ENCODE measurements around the gene NYAP2. TPM values are rescaled to one million over a fixed set of nuclear protein-coding genes. Genes with fewer than 3 reads are reported as not detected.

NYAP2 gene
- total RNA-seq, 2 experiments from 2014 or later, result not detected

DNA sequence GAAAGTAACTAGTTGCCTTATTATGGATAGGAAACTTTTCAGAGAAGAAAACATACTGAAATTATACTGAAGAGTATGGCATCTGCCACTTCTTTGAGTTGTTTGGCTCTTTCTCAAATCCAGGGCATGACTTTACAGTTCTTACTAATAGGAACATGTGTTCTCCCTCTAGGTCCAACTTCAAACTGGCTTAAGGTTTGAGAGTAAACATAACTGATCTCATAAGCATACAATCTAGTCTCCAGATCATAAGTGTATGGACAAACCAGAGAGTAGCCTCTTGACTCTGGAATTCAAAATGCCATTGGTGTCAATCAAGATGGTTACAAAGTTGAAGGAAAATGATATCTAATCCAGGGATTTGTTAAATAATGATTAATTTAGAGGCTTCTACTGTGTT lies 101.5 kb downstream of the NYAP2 start:
- no peak overlapping the region for H3K27ac Mint-ChIP-seq
- H3K9me3 Mint-ChIP-seq, result no peaks in the 10 kb centered on the region
- no peak overlapping the region for H3K4me3 Mint-ChIP-seq
- H3K4me1 Mint-ChIP-seq, result no peaks in the 10 kb centered on the region
- POLR2A ChIA-PET, result no interaction called here
- no peaks in the 10 kb centered on the region for H3K36me3 Mint-ChIP-seq (ENCODE audit: low read depth)
- peaks cover 17% of the 10 kb centered on the region for H3K27me3 Mint-ChIP-seq
- no peak for DNase-seq
- CTCF ChIA-PET, result interaction anchor here (0.6 kb wide), 1 partner anchor 976 kb away, joined by 3 read pairs; no protein-coding TSS in a partner anchor

DNA sequence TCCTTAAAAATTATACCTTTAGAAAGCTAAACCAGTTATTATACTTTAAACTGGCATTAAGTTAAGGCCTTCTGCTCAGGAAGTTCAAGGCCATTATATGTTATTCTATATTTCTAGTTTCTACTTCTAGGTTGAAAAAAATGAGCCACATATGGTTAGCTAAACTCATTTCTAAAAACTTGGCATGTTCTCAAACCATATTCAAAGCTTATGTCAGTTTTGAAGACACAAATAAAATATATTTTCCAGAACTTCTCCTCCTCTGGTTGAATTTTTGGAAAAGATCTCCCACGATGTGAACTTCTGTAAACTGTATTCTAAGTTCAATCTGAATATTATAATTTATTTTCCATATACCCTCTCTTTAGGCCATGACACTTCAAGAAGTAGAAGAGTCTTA lies 103.5 kb downstream of the NYAP2 start:
- POLR2A ChIA-PET, result no interaction called here
- no peak for DNase-seq
- CTCF ChIA-PET, result no interaction called here
- Mint-ChIP-seq H3K36me3 (ENCODE audit: low read depth) (no peaks in the 10 kb centered on the region), H3K4me3 (no peak overlapping the region), H3K27ac (no peak overlapping the region), H3K9me3 (no peaks in the 10 kb centered on the region), H3K27me3 (peaks cover 17% of the 10 kb centered on the region), H3K4me1 (no peaks in the 10 kb centered on the region)

DNA sequence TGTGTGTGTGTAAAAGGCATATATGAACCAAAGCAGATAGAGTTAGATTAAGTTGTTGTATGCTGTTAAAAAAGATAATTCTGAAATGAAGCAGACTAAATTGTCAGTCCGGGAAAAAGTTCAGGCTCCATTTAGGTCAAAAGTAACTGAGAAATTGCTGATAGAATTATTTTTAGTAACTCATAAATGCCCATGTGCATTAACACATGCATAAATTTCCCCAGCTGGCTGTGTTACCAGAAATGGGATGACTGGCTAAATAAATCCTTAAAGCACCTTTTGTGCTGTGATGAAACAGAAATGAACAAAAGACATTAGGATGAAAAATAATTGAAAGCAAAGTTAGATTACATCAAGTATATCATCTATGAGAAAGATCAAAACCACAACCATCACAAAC lies 111.3 kb downstream of the NYAP2 start:
- DNase-seq, result no peak
- H3K9me3 Mint-ChIP-seq, result no peaks in the 10 kb centered on the region
- no peak overlapping the region for H3K27ac Mint-ChIP-seq
- no peaks in the 10 kb centered on the region for H3K36me3 Mint-ChIP-seq (ENCODE audit: low read depth)
- ChIA-PET CTCF (no interaction called here), POLR2A (no interaction called here)
- no peak overlapping the region for H3K4me3 Mint-ChIP-seq
- no peaks in the 10 kb centered on the region for H3K27me3 Mint-ChIP-seq
- H3K4me1 Mint-ChIP-seq, result no peaks in the 10 kb centered on the region

DNA sequence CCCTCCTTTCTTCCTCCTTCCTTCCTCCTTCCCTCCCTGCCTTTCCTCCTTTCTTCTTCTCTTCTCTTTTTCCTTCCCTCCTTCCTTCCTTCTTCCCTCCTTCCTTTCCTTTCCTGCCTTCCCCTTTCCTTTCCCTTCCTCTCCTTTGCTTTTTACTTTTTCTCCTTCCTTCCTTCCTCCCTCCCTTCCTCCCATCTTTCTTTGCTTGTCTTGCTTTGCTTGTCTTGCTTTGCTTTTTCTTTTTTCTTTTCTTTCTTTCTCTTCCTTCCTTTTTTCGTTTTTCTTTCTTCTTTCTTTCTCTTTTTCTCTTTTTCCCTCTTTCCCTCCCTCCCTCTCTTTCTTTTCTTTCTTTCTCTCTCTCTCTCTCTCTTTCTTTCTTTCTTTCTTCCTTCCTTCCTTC lies 113.0 kb downstream of the NYAP2 start:
- Mint-ChIP-seq H3K9me3 (no peaks in the 10 kb centered on the region), H3K4me1 (no peaks in the 10 kb centered on the region), H3K4me3 (no peak overlapping the region), H3K36me3 (ENCODE audit: low read depth) (no peaks in the 10 kb centered on the region), H3K27me3 (no peaks in the 10 kb centered on the region), H3K27ac (no peak overlapping the region)
- ChIA-PET CTCF (no interaction called here), POLR2A (no interaction called here)
- DNase-seq, result no peak

DNA sequence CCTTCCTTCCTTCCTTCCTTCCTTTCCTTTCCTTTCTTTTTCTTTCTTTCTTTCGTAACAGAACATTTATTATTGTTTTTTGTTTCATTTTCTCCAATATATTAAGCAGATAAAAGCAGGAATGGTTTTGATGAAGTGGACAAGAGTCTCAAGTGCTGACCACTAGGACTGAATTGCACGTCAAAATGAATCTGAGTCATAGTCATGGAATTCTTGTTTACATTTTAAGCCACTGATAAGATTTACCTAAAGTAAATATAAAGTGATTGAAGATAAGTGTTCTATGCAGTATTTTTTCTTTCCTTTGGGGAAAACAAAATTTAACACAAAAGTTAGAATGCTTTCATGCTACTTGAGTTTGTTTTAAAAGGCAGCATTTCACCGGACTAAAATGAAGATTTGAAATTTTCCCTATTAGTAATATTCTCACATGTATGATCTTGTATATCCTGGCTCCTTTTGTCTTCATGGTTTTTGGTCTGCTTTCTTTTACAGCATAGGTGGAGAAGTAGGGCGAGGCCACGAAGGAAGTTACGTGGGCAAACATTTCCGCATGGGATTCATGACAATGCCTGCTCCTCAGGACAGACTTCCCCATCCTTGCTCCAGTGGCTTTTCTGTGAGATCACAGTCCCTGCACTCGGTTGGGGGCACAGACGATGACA lies 113.5 kb downstream of the NYAP2 start:
- no peaks in the 10 kb centered on the region for H3K27me3 Mint-ChIP-seq
- H3K4me3 Mint-ChIP-seq, result no peak overlapping the region
- no peaks in the 10 kb centered on the region for H3K9me3 Mint-ChIP-seq
- DNase-seq, result no peak
- H3K4me1 Mint-ChIP-seq, result no peaks in the 10 kb centered on the region
- no peaks in the 10 kb centered on the region for H3K36me3 Mint-ChIP-seq (ENCODE audit: low read depth)
- ChIA-PET CTCF (no interaction called here), POLR2A (no interaction called here)
- H3K27ac Mint-ChIP-seq, result no peak overlapping the region

DNA sequence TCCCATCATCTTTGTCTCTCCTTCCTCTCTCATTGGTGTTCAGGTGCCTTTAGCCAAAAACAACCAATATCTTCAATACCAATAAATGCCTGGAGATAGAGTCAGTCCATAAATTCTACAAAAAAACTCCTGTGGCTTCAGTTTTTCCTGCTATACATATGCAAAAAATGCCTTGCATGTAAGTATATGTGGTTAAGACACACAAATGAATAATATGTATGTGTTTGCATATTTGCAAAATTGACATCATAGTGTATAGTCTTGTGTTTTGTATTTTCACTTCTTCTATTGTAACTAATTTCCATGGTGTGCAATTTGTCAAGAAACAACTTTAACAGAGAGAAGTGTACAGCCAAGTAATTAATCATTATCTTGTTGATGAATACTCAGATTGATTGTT lies 115.5 kb downstream of the NYAP2 start:
- Mint-ChIP-seq H3K4me3 (no peak overlapping the region), H3K27ac (no peak overlapping the region), H3K4me1 (no peaks in the 10 kb centered on the region), H3K9me3 (no peaks in the 10 kb centered on the region), H3K27me3 (no peaks in the 10 kb centered on the region), H3K36me3 (ENCODE audit: low read depth) (no peaks in the 10 kb centered on the region)
- ChIA-PET CTCF (no interaction called here), POLR2A (no interaction called here)
- DNase-seq, result no peak

DNA sequence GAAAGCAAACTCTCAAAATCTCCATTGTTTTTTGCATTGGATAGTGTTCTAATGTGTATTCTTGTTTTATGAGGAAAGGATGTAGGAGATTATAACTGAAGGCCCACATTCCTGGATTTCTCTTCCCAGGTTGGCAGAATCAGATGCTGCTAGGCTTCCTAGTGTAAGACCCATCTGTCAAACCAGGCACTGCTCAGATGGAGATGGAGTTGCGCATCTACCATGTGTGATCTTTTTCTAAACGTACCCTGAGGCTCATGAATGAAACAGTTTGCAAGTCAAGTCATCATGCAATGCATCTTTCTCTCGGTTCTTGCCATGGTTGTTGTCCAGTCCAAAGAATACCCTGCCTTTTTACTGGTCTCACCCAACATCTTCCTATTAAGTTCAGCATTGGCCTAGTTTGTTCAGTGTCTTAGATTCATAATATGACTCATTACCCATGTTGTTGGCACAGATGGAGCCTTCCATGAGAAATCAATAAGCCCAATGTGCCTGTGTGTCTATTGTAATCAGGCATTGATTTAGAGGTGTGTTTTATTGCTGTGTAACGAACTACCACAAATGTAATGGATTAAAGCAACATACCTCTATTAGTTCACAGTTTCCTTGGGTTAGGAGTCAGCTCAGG lies 127.4 kb downstream of the NYAP2 start:
- no peak overlapping the region for H3K4me3 Mint-ChIP-seq

DNA sequence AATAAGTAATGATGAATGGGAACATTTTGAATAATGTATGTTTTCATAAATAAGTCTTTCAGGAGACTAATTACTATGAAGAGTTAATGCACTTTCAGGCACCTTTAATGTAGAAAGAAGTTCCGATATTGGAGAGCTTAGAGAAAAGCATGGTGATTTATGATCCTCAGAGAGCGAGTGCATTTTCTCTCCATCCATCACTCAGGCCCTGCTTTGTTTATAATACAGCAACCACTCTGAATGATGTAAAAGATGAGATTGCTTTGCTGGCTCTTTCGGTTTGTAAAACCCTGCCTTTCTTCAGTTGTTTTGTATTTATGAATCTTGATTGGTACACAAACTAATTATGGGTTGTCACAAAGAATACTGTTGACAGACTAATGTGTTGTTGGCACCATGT lies 132.0 kb downstream of the NYAP2 start:
- Mint-ChIP-seq H3K36me3 (ENCODE audit: low read depth) (no peaks in the 10 kb centered on the region), H3K9me3 (no peaks in the 10 kb centered on the region), H3K27me3 (no peaks in the 10 kb centered on the region), H3K4me1 (no peaks in the 10 kb centered on the region), H3K4me3 (no peak overlapping the region), H3K27ac (no peak overlapping the region)
- ChIA-PET CTCF (no interaction called here), POLR2A (no interaction called here)
- no peak for DNase-seq

More for the DNA sequence above, 127.4 kb downstream of the NYAP2 start:
- Mint-ChIP-seq H3K4me1 (no peaks in the 10 kb centered on the region), H3K27me3 (peaks cover 7% of the 10 kb centered on the region), H3K9me3 (no peaks in the 10 kb centered on the region), H3K27ac (no peak overlapping the region), H3K36me3 (ENCODE audit: low read depth) (no peaks in the 10 kb centered on the region)
- DNase-seq, result no peak
- POLR2A ChIA-PET, result no interaction called here
- CTCF ChIA-PET, result no interaction called here

DNA sequence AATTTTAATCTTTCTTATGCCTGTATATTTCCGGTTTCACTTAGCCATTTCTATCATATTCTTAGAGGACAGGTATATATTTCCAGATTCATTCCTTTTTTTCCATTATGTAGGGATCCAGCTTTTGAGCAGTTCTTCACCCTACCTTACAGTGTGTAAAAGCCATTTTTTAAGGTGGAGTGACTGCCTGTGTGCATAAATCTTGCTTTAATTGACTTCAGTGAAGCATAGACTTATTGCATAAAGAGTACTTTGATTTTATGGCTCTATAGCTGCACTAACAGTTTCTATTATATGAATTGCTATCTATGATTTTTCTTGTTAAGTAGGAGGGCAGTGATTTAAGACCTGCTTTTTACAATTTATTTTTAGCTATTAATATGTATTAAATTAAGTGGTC lies 132.6 kb downstream of the NYAP2 start:
- POLR2A ChIA-PET, result no interaction called here
- Mint-ChIP-seq H3K4me3 (no peak overlapping the region), H3K36me3 (ENCODE audit: low read depth) (no peaks in the 10 kb centered on the region), H3K27me3 (no peaks in the 10 kb centered on the region), H3K4me1 (no peaks in the 10 kb centered on the region), H3K27ac (no peak overlapping the region), H3K9me3 (no peaks in the 10 kb centered on the region)
- CTCF ChIA-PET, result no interaction called here
- DNase-seq, result no peak

DNA sequence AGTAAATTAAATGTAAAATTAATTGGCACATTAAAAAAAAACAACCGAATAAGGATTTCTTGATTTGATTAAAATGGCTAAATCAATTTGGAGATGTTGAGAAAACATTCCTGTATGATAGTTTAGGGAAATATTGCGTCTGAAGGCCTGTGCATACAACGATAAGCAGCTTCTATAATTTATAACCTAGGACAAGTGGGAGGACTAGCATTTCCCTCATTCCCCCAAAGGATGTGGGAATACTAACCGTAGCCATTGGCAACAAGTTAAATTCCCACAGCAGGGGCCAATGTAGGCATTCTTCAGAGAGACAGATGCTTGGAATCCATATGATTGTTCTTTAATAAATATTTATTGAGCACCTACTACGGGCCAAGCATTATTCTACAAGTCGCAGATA lies 134.5 kb downstream of the NYAP2 start:
- H3K4me1 Mint-ChIP-seq, result no peaks in the 10 kb centered on the region
- H3K36me3 Mint-ChIP-seq (ENCODE audit: low read depth), result no peaks in the 10 kb centered on the region
- POLR2A ChIA-PET, result no interaction called here
- H3K27ac Mint-ChIP-seq, result no peak overlapping the region
- CTCF ChIA-PET, result no interaction called here
- H3K27me3 Mint-ChIP-seq, result no peaks in the 10 kb centered on the region
- no peak for DNase-seq
- H3K4me3 Mint-ChIP-seq, result no peak overlapping the region
- H3K9me3 Mint-ChIP-seq, result no peaks in the 10 kb centered on the region

DNA sequence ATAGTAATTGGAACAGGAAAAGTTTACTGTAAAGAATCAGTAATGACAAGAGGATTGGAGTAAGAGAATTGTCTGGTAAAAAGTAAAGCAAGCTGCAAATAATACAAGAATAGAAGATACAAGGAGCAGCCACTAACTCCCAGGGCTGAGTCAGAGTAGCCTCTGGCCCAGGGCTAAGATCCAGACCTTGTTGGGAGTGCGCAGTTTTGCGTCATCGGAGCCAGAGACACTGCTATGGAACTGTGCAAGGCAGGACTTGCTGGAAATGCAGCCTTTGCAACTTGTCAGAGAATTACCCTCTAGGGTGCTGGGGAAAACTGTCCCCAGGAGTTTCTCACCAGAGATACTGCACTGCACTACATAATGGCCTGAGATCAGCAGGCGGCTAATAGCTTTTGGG lies 135.2 kb downstream of the NYAP2 start:
- no peaks in the 10 kb centered on the region for H3K36me3 Mint-ChIP-seq (ENCODE audit: low read depth)
- H3K27ac Mint-ChIP-seq, result no peak overlapping the region
- no peak for DNase-seq
- no peaks in the 10 kb centered on the region for H3K4me1 Mint-ChIP-seq
- H3K4me3 Mint-ChIP-seq, result no peak overlapping the region
- POLR2A ChIA-PET, result no interaction called here
- H3K9me3 Mint-ChIP-seq, result no peaks in the 10 kb centered on the region
- H3K27me3 Mint-ChIP-seq, result no peaks in the 10 kb centered on the region
- CTCF ChIA-PET, result no interaction called here

DNA sequence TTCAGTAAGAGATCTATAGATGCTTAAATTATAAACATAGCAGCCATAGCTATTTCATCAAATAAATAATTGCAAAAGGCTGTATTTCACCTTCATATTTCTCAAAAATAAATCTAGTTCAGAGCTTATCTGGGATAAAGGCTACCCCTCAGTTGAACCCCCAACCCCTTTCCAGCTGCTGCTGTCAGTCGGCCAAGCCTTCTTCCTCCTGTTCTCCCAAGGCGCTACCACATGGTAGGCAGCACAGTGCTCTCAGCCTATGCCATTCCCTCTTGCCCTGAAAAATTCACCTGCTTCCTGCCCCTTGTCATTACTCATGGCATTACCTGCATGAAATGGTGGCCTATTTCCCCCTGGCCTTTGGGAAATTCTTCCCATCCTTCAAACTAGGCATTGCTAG lies 136.5 kb downstream of the NYAP2 start:
- POLR2A ChIA-PET, result no interaction called here
- CTCF ChIA-PET, result no interaction called here
- no peaks in the 10 kb centered on the region for H3K27me3 Mint-ChIP-seq
- no peaks in the 10 kb centered on the region for H3K36me3 Mint-ChIP-seq (ENCODE audit: low read depth)
- H3K4me1 Mint-ChIP-seq, result no peaks in the 10 kb centered on the region
- H3K9me3 Mint-ChIP-seq, result no peaks in the 10 kb centered on the region
- no peak for DNase-seq
- no peak overlapping the region for H3K4me3 Mint-ChIP-seq
- H3K27ac Mint-ChIP-seq, result no peak overlapping the region

DNA sequence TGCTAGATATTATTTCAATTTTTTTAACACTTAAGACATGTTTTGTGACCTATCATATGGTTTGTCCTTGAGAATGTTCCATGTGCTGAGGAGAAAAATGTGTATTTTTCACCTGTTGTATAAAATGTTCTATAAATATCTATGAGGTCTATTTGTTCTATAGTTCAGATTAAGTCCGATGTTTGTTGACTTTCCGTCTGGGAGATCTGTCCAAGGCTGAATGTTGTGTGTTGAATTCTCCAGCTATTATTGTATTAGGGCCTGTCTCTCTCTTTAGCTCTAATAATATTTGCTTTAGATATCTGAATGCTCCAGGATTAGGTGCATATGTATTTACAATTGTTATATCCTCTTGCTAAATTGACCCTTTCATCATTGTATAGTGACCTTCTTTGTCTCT lies 144.1 kb downstream of the NYAP2 start:
- no peak for DNase-seq
- Mint-ChIP-seq H3K4me1 (no peaks in the 10 kb centered on the region), H3K4me3 (no peak overlapping the region), H3K27ac (no peak overlapping the region), H3K36me3 (ENCODE audit: low read depth) (no peaks in the 10 kb centered on the region), H3K9me3 (no peaks in the 10 kb centered on the region), H3K27me3 (peaks cover 6% of the 10 kb centered on the region)
- ChIA-PET CTCF (no interaction called here), POLR2A (no interaction called here)

DNA sequence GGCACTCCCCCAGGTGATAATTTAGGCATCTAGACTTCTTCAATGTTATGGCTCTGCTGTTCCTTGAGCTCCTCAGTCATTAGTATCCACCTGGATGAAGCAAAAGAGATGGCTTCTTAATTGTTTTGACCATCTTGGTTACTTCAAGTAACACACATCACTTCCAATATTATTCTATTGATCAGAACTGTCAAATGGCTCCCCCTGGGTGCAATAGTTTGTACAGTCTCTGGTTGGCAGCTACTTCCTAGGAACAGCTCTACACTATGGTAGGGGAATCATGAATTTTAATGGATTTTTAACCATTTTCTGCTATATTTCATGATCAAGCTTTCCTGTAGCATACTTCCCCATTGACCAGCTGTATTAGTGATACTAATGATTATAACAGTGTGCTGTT lies 157.0 kb downstream of the NYAP2 start:
- H3K9me3 Mint-ChIP-seq, result no peaks in the 10 kb centered on the region
- ChIA-PET CTCF (no interaction called here), POLR2A (no interaction called here)
- no peak overlapping the region for H3K27ac Mint-ChIP-seq
- H3K4me1 Mint-ChIP-seq, result no peaks in the 10 kb centered on the region
- no peaks in the 10 kb centered on the region for H3K36me3 Mint-ChIP-seq (ENCODE audit: low read depth)
- DNase-seq, result no peak
- peaks cover 7% of the 10 kb centered on the region for H3K27me3 Mint-ChIP-seq
- H3K4me3 Mint-ChIP-seq, result no peak overlapping the region

Measured in activated CD4-positive, alpha-beta T cell treated with anti-CD3 and anti-CD28 coated beads, Interleukin-2, amount 10 ng/mL, durations not matched to agents 7 days and 5 days (primary cell).